HG03558 (cell line): ENCODE data around the gene RBM10.
"Not testable (repeated sequence)": the region's sequence is repeated elsewhere in the genome, so short reads cannot be mapped to it uniquely, and the experiment has no call there.

ENCODE experiments used
- ATAC-seq: cut with Tn5 transposase; IDR thresholded peaks from one replicate; pipeline ENCODE4 v1.9.1; 2021; ENCODE audit warnings: moderate number of reproducible peaks; ENCODE audit not compliant: unreplicated experiment; ENCODE audit errors: extremely low read depth

The RBM10 gene

DNA sequence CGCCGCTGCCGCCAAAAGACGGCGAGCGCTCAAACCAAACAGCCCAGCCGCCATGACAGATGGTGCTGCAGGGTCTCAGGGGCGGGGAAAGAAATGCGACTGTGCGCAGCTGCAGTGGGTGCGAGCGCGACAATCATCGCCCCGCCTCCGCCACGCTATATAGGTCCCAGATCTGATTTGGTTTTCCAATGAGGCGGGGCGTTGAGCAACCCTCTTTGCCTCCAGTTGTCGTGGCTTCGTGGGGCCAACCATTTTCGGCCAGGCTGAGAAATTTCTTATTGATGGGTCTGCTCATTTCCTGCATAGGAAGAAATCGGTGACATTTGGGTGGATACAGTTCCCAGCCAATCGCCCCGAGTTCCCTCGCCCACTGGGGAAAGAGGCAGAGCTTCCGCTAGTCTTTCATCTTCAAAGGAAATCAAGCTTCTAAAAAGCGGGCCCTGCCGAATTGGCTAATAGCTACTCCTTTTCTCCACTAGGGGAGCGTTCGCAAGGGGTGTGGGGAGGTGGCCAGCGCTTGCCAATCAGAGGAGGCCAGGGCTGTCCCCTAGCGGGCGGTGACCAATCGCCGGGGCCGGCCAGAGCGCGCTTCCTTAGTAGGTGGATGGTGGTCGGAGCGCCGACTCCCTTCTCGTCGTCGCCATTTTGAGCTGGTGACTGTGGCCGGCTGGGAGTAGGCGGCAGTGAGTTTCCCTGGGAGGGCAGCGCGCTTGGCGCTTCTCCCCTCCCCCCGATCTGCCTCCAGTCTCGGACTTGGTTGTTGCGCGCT is at the start of gene RBM10, which contains the start of gene NDUFB11:
RBM10 (plus strand) TSS at position 596 of the 769 bp plus-strand sequence. CDS start 2,261 bp downstream, outside the sequence.
NDUFB11 (minus strand) TSS at position 77 of the 769 bp plus-strand sequence; CDS start at position 54, 23 bp downstream.
- peak; percentile 73 for ATAC-seq

- ATAC-seq, result no peak
Measured at GRCh38 chrX:47097018-47097417, 48.0 kb upstream of the RBM10 start.

GRCh38 chrX:47098338-47099094 is 46.5 kb upstream of the RBM10 start:
- no peak for ATAC-seq

DNA sequence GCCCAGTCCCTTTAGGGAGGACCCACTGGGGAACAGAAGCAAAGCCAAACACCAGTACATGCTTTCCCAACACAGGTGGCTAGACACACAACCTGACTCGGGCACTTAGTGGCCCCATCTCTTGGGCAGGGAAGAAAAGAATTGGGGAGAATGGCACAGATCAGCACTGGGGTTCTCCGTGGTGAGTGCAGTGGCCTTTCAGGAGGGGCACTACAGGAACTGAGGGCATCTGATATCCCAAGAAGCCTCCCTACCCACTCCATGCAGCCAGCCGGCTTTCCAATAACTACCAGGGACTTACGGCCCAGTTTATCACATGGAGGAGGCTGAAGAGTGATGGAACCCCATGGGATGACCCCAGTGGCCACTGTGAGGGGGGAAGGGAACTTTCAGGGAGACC is 43.8 kb upstream of the RBM10 start:
- no peak for ATAC-seq

GRCh38 chrX:47110936-47111615 is 33.9 kb upstream of the RBM10 start:
- not testable (repeated sequence) for ATAC-seq

DNA sequence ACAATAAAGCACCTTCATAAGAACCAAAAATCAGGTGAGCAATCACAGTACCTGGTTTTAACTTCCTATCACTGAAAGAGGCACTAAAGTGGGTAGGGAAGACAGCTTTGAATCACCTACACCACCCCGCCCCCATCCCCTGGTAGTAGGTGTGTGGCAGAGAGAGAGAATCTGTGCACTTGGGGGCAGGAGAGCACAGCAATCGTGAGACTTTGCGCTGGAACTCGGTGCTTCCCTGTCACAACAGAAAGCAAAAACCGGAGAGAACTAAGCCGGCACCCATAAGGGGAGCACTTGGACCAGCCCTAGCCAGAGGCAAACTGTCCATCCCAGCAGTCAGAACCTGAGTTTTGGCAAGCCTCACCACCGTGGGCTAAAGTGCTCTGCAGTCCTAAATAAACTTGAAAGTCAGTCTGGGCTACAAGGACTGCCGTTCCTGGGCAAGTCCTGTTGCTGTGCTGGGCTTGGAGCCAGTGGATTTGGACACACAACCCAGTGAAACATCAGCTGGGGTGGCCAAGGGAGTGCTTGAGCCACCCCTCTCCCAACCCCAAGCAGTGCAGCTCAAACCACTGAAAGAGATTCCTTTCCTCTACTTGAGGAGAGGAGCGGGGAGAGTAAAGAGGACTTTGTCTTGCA is 32.6 kb upstream of the RBM10 start:
- no peak for ATAC-seq

DNA sequence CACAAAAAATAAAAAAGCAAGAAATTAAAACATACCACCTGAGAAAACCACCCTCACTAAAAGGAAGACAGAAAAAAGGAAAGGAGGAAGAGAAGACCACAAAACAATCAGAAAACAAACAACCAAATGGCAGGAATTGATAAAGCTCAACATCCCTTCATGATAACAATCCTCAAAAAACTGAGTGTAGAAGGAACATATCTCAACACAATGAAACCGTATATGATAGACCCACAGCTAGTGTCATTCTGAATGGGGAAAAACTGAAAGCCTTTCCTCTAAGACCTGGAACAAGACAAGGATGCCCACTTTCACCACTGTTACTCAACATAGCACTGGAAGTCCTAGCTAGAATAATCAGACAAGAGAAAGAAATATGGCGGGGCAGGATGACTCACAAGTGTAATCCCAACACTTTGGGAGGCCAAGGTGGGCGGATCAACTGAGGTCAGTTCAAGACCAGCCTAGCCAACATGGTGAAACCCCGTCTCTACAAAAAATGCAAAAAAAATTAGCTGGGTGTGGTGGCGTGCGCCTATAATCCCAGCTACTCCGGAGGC is 28.4 kb upstream of the RBM10 start:
- not testable (repeated sequence) for ATAC-seq

DNA sequence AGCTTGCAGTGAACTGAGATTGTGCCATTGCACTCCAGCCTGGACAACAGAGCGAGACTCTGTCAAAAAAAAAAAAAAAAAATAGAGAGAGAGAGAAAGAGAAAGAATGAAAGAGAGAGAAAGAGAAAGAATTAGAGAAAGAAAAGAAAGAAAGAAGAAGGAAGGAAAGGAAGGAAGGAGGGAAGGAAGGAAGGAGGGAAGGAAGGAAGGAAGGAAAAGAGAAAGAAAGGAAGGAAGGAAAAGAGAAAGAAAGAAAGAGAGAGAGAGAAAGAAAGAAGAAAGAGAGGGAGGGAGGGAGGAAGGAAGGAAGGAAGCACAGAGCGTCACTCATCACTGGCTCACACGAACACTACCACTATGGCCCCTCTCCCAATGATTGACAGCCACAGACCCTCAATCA is 20.6 kb upstream of the RBM10 start:
- ATAC-seq, result not testable (repeated sequence)

DNA sequence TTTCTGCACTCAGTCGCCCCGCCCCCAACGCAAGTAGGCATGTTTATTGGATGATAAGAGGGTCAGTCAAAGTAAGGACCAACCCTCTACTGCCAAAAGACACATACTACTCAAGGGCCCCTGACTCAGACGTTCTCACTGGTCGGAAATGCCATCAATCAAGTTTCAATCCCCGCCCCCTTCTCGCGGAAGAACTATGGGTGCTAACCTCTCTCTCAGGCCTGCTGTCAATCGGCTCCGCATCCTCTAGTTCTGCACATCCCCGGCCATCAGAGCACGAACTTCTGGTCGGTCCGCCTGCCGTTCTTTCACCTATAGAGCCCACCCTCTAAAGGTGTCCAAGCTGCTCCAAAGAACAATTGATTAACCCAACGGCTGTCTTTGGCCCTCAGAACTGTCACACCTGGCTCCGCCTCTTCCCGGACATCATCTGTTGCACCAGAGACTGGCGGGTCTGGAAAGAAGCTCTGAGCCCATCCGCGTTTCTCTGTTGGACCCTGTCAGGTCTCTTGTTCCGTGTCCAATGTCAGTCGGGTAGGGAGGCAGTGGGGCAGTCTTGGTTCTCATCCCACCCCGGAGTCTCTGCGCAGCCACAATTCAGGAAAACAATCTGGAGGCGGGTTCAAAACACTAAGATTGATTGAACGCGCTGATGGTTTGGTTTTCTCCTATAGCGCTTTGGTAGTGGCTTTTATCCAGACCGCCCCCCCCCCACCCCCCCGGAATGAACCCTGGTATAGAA is 15.7 kb upstream of the RBM10 start:
- ATAC-seq, result peak; percentile 67

DNA sequence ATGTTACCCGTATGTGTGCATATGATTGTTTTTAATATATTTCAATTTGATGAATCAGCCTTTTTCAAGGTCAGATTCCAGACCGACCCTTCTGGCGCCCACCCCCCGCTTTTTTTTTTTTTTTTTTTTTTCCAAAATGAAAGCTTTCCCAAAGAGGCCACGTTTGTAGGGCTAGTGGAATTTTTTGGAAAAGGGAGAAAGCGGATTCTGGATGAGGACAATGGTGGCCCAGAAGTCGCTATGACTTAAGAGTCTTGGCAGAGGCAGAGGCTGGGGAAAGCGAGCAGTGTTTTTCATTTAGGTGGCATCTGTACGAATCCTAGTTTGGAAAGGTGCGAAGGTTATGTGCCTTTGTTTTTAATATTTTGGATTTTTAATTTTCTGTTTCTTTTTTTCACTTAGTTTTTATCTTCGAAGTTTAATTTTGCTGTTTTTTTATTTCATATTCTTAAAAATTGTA is 15.1 kb upstream of the RBM10 start:
- no peak for ATAC-seq

- no peak for ATAC-seq
Measured at GRCh38 chrX:47133493-47133892, 11.5 kb upstream of the RBM10 start.

DNA sequence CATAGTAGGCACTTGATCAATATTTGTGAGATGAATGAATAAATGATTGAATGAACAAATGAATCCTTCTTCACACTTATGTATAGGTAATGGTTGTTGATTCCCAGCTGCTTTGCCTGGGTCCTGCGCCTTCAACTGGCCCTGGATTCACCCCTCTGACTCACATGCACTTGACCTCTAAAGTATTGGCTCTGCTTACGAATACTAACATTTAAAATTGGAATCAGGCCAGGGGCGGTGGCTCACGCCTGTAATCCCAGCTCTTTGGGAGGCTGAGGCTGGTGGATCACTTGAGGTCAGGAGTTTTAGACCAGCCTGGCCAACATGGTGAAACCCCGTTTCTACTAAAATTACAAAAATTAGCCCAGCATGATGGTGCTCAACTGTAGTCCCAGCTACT is 9.4 kb upstream of the RBM10 start:
- not testable (repeated sequence) for ATAC-seq

DNA sequence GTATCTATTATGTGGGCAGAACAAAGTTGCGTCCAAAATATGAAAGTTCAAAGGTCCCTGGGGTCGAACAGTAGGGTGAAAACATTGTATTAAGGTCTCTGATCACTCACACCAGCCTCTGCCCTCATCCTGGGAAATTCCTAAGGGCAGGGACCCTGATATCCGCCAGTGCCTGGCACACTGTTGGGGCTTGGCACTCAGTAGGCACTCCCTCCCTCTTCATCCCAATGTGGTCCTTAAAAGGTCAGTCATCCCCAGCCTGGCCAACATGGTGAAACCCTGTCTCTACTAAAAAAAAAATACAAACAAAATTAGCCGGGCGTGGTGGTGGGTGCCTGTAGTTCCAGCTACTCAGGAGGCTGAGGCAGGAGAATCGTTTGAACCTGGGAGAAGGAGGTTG is 6.8 kb upstream of the RBM10 start:
- ATAC-seq, result no peak

DNA sequence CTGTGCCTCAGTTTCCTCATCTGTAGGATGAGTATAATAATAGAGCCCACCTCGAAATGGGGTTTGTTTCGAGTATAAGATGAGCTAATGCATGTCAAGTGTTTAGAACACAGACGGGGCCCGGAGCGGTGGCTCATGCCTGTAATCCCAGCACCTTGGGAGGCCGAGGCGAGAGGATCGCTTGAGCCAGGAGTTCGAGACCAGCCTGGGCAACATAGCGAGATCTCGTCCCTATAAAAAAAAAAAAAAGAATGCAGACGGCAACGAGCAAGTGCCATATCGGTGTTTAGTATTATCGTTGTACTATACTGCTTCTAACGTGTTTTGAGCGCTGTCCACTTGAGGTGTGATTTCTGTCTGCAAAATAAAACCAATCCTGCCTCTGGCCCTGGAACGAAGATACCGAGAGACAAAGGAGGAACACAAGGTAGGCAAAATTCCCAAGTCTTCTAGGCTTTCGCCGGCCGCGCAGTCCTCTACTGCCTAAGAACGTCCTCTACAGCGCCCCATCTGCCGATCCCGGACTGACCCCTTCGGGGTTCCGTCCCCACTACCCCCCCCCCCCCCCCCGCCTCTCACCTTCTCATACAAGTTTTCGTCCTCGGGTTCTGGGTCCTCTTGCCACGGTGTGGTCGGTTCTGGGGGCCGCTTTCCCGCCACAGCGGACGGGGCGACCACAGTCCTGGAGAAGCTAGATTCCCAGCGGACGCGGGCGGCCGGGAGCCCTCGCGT is 961 bp upstream of the RBM10 start:
- no peak for ATAC-seq

DNA sequence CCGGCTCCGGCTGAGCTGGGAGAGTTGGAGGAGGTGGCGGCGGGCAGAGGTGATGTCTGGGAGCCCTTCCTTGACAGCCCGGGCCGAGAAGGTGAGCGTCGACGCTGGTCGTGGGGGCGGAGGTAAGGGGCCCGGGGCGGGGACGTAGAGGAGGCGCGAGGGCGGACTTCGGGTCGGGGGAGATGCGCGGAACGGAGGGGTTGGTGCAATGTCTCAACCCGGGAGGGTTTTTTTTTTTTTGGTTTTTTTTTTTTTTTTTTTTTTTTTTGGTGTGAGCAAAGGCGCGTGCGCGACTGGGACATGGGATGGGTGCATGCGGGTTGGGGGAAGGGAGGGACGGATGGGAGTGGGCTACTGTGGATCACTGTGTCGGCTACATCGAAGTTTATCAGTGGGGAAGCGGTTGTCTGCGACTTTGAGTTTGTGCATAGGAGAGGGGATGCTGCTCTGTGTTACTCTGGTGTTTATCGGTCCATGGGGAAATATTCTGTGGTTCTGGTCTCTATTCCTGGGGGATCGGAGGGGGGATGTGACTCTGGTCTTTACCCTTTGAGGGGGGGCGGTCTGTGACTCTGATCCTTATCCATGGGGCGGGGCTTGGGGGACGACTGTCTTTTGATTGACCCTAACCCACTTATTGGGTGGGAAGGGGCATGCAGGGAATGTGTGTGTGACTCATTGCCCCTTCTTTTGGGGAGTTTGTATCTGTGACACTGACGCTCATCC is 537 bp downstream of the RBM10 start:
- no peak for ATAC-seq

DNA sequence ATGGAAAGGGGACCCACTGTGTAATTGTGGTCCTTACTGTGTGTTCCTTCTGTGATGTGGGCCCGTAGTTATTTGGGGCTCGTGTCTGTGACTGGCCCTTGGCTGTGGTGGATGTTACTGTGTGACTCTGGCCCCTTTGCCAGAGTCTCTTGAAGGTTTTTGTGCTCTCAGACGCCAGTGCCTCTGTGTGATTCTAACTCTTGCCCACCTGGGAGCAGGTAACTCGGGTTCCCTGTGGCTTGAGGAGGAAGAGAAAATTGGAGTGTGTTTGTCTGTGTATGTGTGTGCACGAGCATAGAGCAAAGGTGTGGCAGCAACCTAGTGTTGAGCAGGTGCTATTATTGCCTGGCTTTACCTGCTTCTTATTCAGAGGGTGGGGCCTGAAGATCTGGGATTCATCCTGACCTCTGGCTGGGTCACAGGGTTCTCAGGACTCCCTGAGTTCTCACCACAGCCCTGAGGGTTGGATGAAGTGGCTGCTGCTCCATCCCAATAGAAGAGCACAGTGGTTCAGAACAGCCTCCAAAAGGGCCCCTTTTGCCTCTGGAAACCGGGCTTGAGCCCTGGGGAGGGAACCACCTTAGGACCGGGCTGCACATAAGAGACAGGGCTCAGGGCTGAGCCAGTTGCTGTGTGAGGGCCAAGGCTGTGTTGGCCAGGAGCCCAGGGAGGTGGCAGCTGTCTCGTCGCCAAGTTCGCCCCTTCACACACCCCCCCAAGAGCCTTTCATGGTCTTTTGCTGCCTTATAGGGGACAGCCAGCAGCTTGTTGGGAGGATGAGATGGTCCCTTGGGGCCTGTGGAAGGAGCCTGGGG is 1.3 kb downstream of the RBM10 start:
- ATAC-seq, result no peak
